H1 (cell line): Measurements from ENCODE around the gene GPR68. TPM values are rescaled to one million over a fixed set of nuclear protein-coding genes. Genes with fewer than 3 reads are reported as not detected.

Source experiments
- ASH2L ChIP-seq: fragments of 200-600, 300-600 bp; sonication (generic); IDR thresholded peaks from one replicate; pipeline ENCODE4 v1.7.1; 2017; ENCODE audit warnings: low read length
- KDM4A ChIP-seq: IDR thresholded peaks from one replicate; pipeline ENCODE4 v1.7.1; 2012; ENCODE audit warnings: low read depth, mild to moderate bottlenecking, moderate library complexity, low read length, inconsistent platforms; ENCODE audit not compliant: severe bottlenecking
- KDM5A ChIP-seq: fragments of 200-600 bp; IDR thresholded peaks from 2 replicates; pipeline ENCODE4 v1.7.1; 2012; ENCODE audit warnings: mild to moderate bottlenecking, low read length, inconsistent platforms, mixed read lengths
- NANOG ChIP-seq: IDR thresholded peaks from 2 replicates; pipeline ENCODE4 v1.6.1; 2011; ENCODE audit warnings: low read length, low read depth, mild to moderate bottlenecking, inconsistent platforms; ENCODE audit not compliant: insufficient read depth, poor library complexity, severe bottlenecking
- RNF2 ChIP-seq: fragments of 200-900, 300-1000 bp; sonication (generic); IDR thresholded peaks from 2 replicates; pipeline ENCODE4 v1.7.1; 2016; ENCODE audit warnings: borderline replicate concordance, low read depth, mild to moderate bottlenecking, antibody characterized with exemption, low read length; ENCODE audit not compliant: poor library complexity, severe bottlenecking; ENCODE audit errors: missing control alignments
- USF2 ChIP-seq: IDR thresholded peaks from 2 replicates; pipeline ENCODE4 v1.6.1; 2011; ENCODE audit warnings: low read length, improper control_type of control experiment
- polyA plus RNA-seq, 7 experiments: library from polyadenylated mRNA; depleted of rRNA in 3 of 7; stranded (reverse) in 5 of 7; unstranded in 2 of 7; fragments of >200 nt in 5 of 7; fragments of 200-250 nt in 2 of 7; gene quantifications; 1 replicate in 5 of 7; 2 replicates in 1 of 7; 4 replicates in 1 of 7; pipeline versions ENCODE4 v1.2.1 to v1.2.3, GENCODE V29; 2011 to 2013; ENCODE audit warnings: missing spikeins in 2 of 7, mixed read lengths in 2 of 7
- total RNA-seq: library from RNA; stranded (reverse); fragmentation: NEBNext Ultra II Directional; extraction: Animal tissue kit (Norgen Biotek cat#: 25700); gene quantifications from 2 replicates; pipeline ENCODE4 v1.2.1, GENCODE V29; 2021

GPR68 gene
- total and polyA plus RNA-seq, 2 of the 8 experiments (the other 6 are each of a cell fraction or from before 2014, with no cell fraction given) = 0.22 to 0.76 TPM

- no peak for TF ChIP-seq KDM4A
- no peak for TF ChIP-seq ASH2L
- TF ChIP-seq RNF2 = no peak
- no peak for TF ChIP-seq USF2
- no peak for TF ChIP-seq NANOG
- no peak for TF ChIP-seq KDM5A
Observed at GRCh38 chr14:91256661-91257060, 12.2 kb upstream of the GPR68 start (continued).
